Omental fat pad (tissue), 4 donors: ENCODE data around the gene KIRREL3. TPM values are rescaled to one million over a fixed set of nuclear protein-coding genes. Genes with fewer than 3 reads are reported as not detected.

Experiments used
- ATAC-seq: fragments of 150-250 bp; one replicate; pipeline ENCODE4 v1.9.1; 2016; ENCODE audit warnings: mild to moderate bottlenecking, moderate library complexity; ENCODE audit not compliant: low FRiP score
- DNase-seq: peaks from one replicate; pipeline ENCODE4 v3.0.0-alpha.2; 2019; ENCODE audit warnings: low spot score
- total RNA-seq, 4 donors: library from RNA; depleted of rRNA; stranded (reverse); fragments of >200 nt; gene quantifications; one replicate each; pipeline ENCODE4 v1.1.0, GENCODE V29; 2016
- TF ChIP-seq, protein P1 (sequence below), 3 donors: fragments of 450-650 bp; IDR thresholded peaks; one replicate each; pipeline ENCODE4 v1.5.1; 2016 to 2017; ENCODE audit warnings: antibody characterized with exemption in 3 of 3, mild to moderate bottlenecking in 3 of 3, moderate library complexity in 2 of 3

The KIRREL3 gene
- total RNA-seq, 4 donors from 2014 or later: 0.09 to 0.60 TPM; not detected in 2

DNA sequence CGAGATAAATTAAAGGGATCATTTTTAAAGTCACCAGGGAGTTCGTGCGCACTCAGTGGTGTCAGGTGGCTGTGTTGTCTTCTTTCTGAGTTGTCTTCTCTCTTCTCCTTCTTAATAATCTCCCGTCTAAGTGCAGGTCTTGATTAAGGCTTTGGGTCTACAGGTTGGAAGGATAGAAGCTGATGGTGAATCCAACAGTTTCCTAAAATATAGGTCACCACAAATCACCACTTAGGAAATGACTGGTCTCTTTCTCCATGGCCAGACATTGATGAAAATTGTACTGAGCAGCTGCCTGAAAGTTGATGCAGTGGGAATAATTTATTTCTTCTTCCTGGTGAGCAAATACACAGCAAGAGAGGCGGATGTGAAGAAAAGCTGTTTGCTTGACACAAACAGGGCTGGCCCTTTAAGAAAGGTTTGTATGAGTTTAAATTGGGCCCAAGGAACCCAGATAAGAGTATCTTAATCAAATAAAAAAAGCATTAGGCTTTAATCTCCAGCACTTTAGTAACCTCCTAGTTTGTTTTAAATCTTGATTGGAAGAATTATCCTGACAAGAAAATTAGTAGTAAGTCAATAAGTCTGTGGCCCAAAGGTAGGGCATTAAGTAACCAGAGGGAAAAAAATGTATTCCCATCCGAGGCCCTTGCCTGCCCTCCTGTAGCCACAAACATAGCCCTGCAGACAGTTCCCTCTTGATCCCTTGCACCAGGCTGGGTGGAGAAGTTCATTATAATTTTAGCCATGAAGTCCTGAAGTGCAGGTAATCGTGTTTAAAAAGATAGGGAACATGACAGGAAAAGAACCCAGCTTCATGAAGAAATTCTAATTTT, 245.8 kb downstream of the KIRREL3 start:
- DNase-seq (no peak), ATAC-seq (no peak)
- TF ChIP-seq, protein P1, sequence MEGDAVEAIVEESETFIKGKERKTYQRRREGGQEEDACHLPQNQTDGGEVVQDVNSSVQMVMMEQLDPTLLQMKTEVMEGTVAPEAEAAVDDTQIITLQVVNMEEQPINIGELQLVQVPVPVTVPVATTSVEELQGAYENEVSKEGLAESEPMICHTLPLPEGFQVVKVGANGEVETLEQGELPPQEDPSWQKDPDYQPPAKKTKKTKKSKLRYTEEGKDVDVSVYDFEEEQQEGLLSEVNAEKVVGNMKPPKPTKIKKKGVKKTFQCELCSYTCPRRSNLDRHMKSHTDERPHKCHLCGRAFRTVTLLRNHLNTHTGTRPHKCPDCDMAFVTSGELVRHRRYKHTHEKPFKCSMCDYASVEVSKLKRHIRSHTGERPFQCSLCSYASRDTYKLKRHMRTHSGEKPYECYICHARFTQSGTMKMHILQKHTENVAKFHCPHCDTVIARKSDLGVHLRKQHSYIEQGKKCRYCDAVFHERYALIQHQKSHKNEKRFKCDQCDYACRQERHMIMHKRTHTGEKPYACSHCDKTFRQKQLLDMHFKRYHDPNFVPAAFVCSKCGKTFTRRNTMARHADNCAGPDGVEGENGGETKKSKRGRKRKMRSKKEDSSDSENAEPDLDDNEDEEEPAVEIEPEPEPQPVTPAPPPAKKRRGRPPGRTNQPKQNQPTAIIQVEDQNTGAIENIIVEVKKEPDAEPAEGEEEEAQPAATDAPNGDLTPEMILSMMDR (IDR thresholded peaks at IDR 0.05): no peak

DNA sequence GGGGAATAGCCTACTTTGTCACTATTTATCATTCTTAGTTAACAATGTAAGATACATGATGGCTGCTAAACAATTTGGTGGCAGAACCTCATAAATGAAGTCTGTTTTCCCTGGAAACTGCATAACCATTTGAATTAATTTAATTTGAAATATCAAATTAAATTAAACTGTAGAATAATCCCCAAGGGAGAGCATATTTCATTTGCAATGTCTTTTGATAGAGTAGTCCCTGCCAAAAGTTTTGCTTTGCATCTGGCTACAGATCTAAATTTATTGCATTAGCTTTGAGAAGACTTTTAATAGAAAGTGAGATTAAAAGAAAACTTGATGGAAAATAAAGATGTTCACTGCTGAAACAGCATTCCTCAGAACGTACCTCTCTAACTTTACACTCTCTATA, 246.6 kb downstream of the KIRREL3 start:
- ATAC-seq: no peak
- no peak for DNase-seq
- TF ChIP-seq, protein P1 (IDR thresholded peaks at IDR 0.05): no peak

DNA sequence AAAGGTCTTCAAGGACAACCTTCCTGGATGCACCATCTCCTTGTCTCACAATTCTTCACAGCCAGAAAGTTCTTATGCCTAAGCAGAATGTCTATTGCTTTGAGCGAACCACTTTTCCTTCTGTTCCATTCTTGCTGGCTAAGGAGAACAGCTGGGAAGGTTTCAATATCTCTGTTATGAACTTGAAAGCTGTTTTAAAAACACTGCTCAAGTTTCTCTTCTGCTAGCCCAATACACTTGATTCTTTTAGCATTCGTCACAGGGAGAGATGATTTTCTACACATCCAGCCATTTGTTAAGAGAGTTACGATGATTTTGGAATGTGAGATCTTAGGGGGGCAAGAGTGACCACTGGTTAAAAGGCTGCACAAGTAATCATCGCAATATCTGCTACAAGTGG, 249.3 kb downstream of the KIRREL3 start:
- TF ChIP-seq, protein P1 (IDR thresholded peaks at IDR 0.05): no peak
- DNase-seq (no peak), ATAC-seq (no peak)

DNA sequence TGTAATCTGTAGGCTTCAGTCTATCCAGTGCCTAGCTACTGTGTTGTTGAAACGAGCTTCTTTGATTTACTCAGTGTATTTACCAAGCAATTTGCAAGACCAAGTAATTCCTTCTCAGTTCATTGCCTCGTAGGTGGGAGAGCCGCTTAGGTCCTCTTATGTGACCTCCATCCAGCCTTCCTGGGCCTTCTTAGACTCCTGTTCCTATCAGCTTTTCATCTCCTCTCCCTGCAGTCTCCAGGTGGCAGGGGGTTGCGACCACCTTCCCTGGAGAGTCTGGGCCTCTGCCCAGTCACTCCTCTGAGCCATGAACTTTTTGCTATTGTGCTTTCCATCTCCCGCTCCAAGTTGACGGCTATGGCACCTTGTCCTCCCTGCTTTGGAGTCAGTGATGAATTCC, 251.8 kb downstream of the KIRREL3 start:
- ATAC-seq (no peak), DNase-seq (no peak)
- TF ChIP-seq, protein P1 (IDR thresholded peaks at IDR 0.05): no peak

DNA sequence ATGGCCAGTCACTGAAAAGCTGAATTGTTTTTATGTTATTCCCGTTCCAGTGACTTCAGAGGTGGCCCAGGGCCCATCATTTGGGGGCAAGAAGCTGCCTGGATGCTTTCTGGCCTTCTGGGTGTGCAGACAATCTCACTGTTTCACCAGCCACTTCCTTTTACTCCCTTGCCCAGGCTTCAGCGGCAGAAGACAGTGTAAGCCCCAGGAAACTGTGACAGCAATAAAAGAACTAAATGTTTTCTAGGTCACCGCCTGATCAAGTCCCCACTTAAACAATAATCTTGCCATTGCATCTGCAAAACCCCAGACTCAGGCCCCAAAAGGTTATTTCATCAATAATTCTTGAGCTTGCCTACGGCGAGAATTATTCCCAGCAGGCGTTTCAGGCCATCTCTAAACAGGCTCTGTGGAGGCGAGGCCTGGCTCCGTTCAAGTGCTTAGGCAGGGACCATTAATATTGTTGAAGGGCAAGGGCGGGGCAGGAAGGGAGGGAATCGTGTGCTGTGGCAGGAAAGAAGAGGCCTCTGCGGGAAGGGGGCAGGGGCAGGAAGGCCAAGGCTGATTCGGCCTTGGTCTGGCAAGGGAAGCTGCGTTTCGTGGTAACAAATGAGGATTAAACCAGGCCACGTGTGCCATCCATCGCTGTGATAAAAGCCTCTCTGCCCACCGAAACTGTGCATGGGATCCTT, 252.3 kb downstream of the KIRREL3 start:
- TF ChIP-seq, protein P1 (IDR thresholded peaks at IDR 0.05): no peak
- peak; percentile 82 for ATAC-seq
- DNase-seq: no peak

DNA sequence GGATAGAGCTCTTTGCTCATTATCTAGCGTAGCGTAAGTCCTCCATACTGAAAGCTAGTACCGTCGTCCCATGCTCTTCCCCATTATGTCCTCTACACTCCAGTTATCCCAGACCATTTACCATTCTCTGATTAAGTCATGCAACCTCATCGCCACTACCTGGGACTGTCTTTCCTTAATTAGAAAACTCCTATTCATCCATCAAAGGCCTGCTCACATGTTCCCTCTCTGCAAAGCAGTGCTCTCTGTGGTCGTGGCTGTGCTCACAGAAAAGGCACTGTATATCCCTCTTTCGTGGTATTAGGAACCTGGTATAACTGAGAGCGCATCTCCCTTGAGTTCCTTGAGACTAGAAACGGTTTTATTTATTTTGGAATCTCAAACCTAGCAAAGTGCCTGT, 253.3 kb downstream of the KIRREL3 start:
- DNase-seq: no peak
- ATAC-seq: no peak
- TF ChIP-seq, protein P1 (IDR thresholded peaks at IDR 0.05): no peak
